K562 (cell line): Measurements from ENCODE around the gene BCR. TPM values are rescaled to one million over a fixed set of nuclear protein-coding genes. Genes with fewer than 3 reads are reported as not detected.

Experiments
- ATAC-seq: fragments of 200-7000 bp; cut with Tn5 transposase; 3 replicates; pipeline ENCODE4 v1.9.1; 2020; ENCODE audit warnings: moderate library complexity
- BruUV-seq: library from RNA; stranded (reverse); fragments of 400-500 nt; replicated peaks from 2 replicates; lab custom pipeline; 2021; lab: Mats Ljungman, UMichigan
- CTCF ChIA-PET: fragments of 300-600 bp; formaldehyde crosslinking; extraction: SDS; loops from one replicate; lab custom pipeline; 2021; ENCODE audit warnings: low intra/inter-chr PET ratio; lab: Yijun Ruan, JAX
- POLR2A ChIA-PET: fragments of 300-600, 350-650 bp; sonication (Branson Sonifier 250); formaldehyde crosslinking; extraction: SDS; loops from one replicate; lab custom pipeline; 2021; ENCODE audit warnings: antibody characterized with exemption, inconsistent platforms; lab: Yijun Ruan, JAX
- DNase-seq, 4 experiments: peaks; one replicate each; pipeline versions ENCODE4 v3.0.0 to v3.0.0-alpha.2; 2011 to 2018; ENCODE audit warnings: low spot score in 3 of 4, mixed read lengths in 3 of 4; ENCODE audit errors: extremely low read depth in 1 of 4
- FAIRE-seq: peaks from 2 replicates; lab custom pipeline; 2011; peaks lifted over from hg19 to GRCh38; lab: Jason Lieb, UNC
- H2AFZ ChIP-seq: 2 replicates; pipeline ENCODE4 v1.6.0; 2011; ENCODE audit warnings: low read depth, low read length, control low read depth, inconsistent platforms
- H3K27ac ChIP-seq: fragments of 200-600 bp; 3 replicates; pipeline ENCODE4 v1.8.0; 2011; ENCODE audit warnings: low read depth, mild to moderate bottlenecking, control low read depth, inconsistent platforms, low read length, moderate library complexity, mixed read lengths; ENCODE audit errors: extremely low read depth
- H3K27me3 ChIP-seq, 2 experiments: fragments of 300-600 bp in 1 of 2; 2 replicates in 1 of 2; 3 replicates in 1 of 2; pipeline versions ENCODE4 v1.6.0 to v1.8.0; 2011; ENCODE audit warnings: inconsistent platforms in 2 of 2, low read length in 2 of 2, mild to moderate bottlenecking in 1 of 2, mixed read lengths in 1 of 2, moderate library complexity in 1 of 2; ENCODE audit not compliant: control insufficient read depth in 2 of 2, insufficient read depth in 2 of 2
- H3K36me3 ChIP-seq: fragments of 300-600 bp; 3 replicates; pipeline ENCODE4 v1.8.0; 2011; ENCODE audit warnings: mild to moderate bottlenecking, low read length, inconsistent platforms; ENCODE audit not compliant: control insufficient read depth, insufficient read depth
- H3K4me1 ChIP-seq, 2 experiments: fragments of 200-600 bp in 1 of 2; replicated peaks in 1 of 2; 2 replicates in 1 of 2; 3 replicates in 1 of 2; pipeline versions ENCODE4 v1.5.1 to v1.8.0; 2011; ENCODE audit warnings: inconsistent platforms in 2 of 2, low read length in 2 of 2, mild to moderate bottlenecking in 1 of 2, mixed read lengths in 1 of 2, moderate library complexity in 1 of 2; ENCODE audit not compliant: control insufficient read depth in 2 of 2, insufficient read depth in 2 of 2
- H3K4me2 ChIP-seq: 2 replicates; pipeline ENCODE4 v1.6.1; 2011; ENCODE audit warnings: low read length, control low read depth, inconsistent platforms, mixed read lengths; ENCODE audit not compliant: insufficient read depth
- H3K4me3 ChIP-seq: fragments of 200-600 bp; sonication (generic), shearing (Covaris generic); 2 replicates; pipeline ENCODE4 v1.5.1; 2016; ENCODE audit warnings: control low read depth, inconsistent platforms
- H3K79me2 ChIP-seq: fragments of 200-600 bp; 3 replicates; pipeline ENCODE4 v1.8.0; 2011; ENCODE audit warnings: low read length, inconsistent platforms; ENCODE audit not compliant: control insufficient read depth, insufficient read depth
- H3K9ac ChIP-seq, 2 experiments: 2 replicates each; pipeline versions ENCODE4 v1.6.0 to v1.6.1; 2011; ENCODE audit warnings: low read depth in 2 of 2, low read length in 2 of 2, control low read depth in 1 of 2, inconsistent platforms in 1 of 2, mild to moderate bottlenecking in 1 of 2, mixed read lengths in 1 of 2; ENCODE audit not compliant: insufficient read depth in 1 of 2
- H3K9me1 ChIP-seq: one replicate; pipeline ENCODE4 v1.6.0; 2011; ENCODE audit warnings: inconsistent platforms, mild to moderate bottlenecking, low read length, moderate library complexity; ENCODE audit not compliant: control insufficient read depth, insufficient read depth
- H3K9me3 ChIP-seq: replicated peaks from 2 replicates; pipeline ENCODE4 v1.5.1; 2011; ENCODE audit warnings: low read depth, low read length, inconsistent platforms; ENCODE audit not compliant: control insufficient read depth, insufficient read depth
- H4K20me1 ChIP-seq: replicated peaks from 2 replicates; pipeline ENCODE4 v1.6.1; 2011; ENCODE audit warnings: low read length, inconsistent platforms, mixed read lengths; ENCODE audit not compliant: control insufficient read depth, insufficient read depth
- ATF3 ChIP-seq, 2 experiments: fragments of 450-650 bp in 1 of 2; sonication (generic) in 1 of 2; formaldehyde crosslinking in 1 of 2; IDR thresholded peaks in 1 of 2; conservative IDR thresholded peaks in 1 of 2; 2 replicates each; pipeline versions ENCODE4 v1.6.1 to v1.8.1; 2016 to 2023; ENCODE audit warnings: mild to moderate bottlenecking in 2 of 2, moderate library complexity in 2 of 2, inconsistent platforms in 1 of 2, missing genetic modification reagents in 1 of 2
- CBX2 ChIP-seq: fragments of 200-600 bp; sonication (generic); IDR thresholded peaks from one replicate; pipeline ENCODE4 v1.6.1; 2012; ENCODE audit warnings: mild to moderate bottlenecking, low read length, inconsistent platforms; ENCODE audit not compliant: insufficient read depth, poor library complexity, severe bottlenecking
- MLX ChIP-seq, 2 experiments: fragments of 450-650 bp in 1 of 2; sonication (generic) in 1 of 2; formaldehyde crosslinking; conservative IDR thresholded peaks; 2 replicates each; pipeline versions ENCODE4 v1.4.0 to v1.8.1; 2020 to 2022; ENCODE audit warnings: mild to moderate bottlenecking in 1 of 2, missing genetic modification reagents in 1 of 2
- NR2C2 ChIP-seq, 2 experiments: fragments of 200-800 bp in 1 of 2; sonication (Bioruptor generic) in 1 of 2; sonication (generic) in 1 of 2; formaldehyde crosslinking in 1 of 2; IDR thresholded peaks; 2 replicates each; pipeline versions ENCODE4 v1.6.1 to v1.8.0; 2016 to 2022; ENCODE audit warnings: mild to moderate bottlenecking in 1 of 2, missing compliant biosample characterization in 1 of 2, missing genetic modification characterization in 1 of 2, missing genetic modification reagents in 1 of 2
- TGIF2 ChIP-seq: sonication (generic); formaldehyde crosslinking; IDR thresholded peaks from 2 replicates; pipeline ENCODE4 v1.8.1; 2022; ENCODE audit warnings: mild to moderate bottlenecking, missing genetic modification reagents, moderate library complexity
- ZFP36 ChIP-seq: fragments of 150-350 bp; IDR thresholded peaks from 2 replicates; pipeline ENCODE4 v1.6.1; 2018; ENCODE audit warnings: low read length, low read depth; ENCODE audit not compliant: partially characterized antibody
- ZNF511 ChIP-seq: sonication (generic); formaldehyde crosslinking; IDR thresholded peaks from 2 replicates; pipeline ENCODE4 v1.8.0; 2022; ENCODE audit warnings: mild to moderate bottlenecking, missing genetic modification reagents
- WGBS: fragments of 100-300 bp; shearing (Covaris generic); methylation state at CpG from one replicate; pipeline ENCODE4 v1.1.6; 2016; ENCODE audit warnings: low coverage, mixed read lengths; ENCODE audit not compliant: insufficient coverage; ENCODE audit errors: missing lambda C conversion rate; 5-methylcytosine and 5-hydroxymethylcytosine counted together
- in situ Hi-C: fragments of 300-500 bp; cut with MboI; formaldehyde crosslinking; loops from 4 replicates; pipeline ENCODE4 v1.15.0; 2018; ENCODE audit warnings: inconsistent platforms, mixed read lengths
- intact Hi-C: fragments of 100-400 bp; cut with micrococcal nuclease; formaldehyde crosslinking; loops from 2 replicates; pipeline ENCODE4 v1.14.2; 2022
- polyA plus RNA-seq, 8 experiments: library from polyadenylated mRNA; depleted of rRNA in 4 of 8; stranded (reverse) in 5 of 8; unstranded in 3 of 8; fragments of >200 nt; fragmentation: Nextera tagmentation in 2 of 8; fragmentation: Illumina TruSeq in 1 of 8; extraction: Ambion mirVana in 2 of 8; extraction: Trizol in 1 of 8; gene quantifications; 2 replicates each; pipeline versions ENCODE4 v1.2.1 to v1.2.3, GENCODE V29; 2011 to 2014; ENCODE audit warnings: inconsistent platforms in 1 of 8, missing spikeins in 1 of 8
- total RNA-seq, 7 experiments: library from RNA; depleted of rRNA in 6 of 7; stranded (reverse); fragments of >200 nt in 6 of 7; fragmentation: Illumina TruSeq in 2 of 7; extraction: Trizol in 2 of 7; gene quantifications; 2 replicates each; pipeline versions ENCODE4 v1.2.1 to v1.2.3, GENCODE V29; 2011 to 2021; ENCODE audit warnings: low replicate concordance in 1 of 7

The BCR gene
- total and polyA plus RNA-seq, 9 of the 15 experiments (the other 6 are each of a cell fraction or from before 2014, with no cell fraction given): 0.41 to 150 (median 45.6) TPM

- no peak overlapping the region for H3K4me3 ChIP-seq
- 34% methylated on average over 11 of the region's 11 CpGs for WGBS
- ATAC-seq (peak; percentile 61), FAIRE-seq (no peak), DNase-seq (peak in 2 of 4 experiments; percentile 60 to 67)
- no peak for TF ChIP-seq ZFP36
- TF ChIP-seq NR2C2 (CRISPR knock-in tag; IDR thresholded peaks at IDR 0.05): no peak
- TF ChIP-seq NR2C2 (tag; IDR thresholded peaks at IDR 0.05): no peak
- TF ChIP-seq TGIF2 (CRISPR knock-in tag): no peak
- no peak for TF ChIP-seq CBX2
- no peak for TF ChIP-seq ATF3 (IDR thresholded peaks at IDR 0.05)
- peak; percentile 27; the same call in 1 of the 2 replicates for TF ChIP-seq ATF3 (CRISPR knock-in tag; conservative IDR thresholded peaks at IDR 0.05)
- TF ChIP-seq ZNF511 (CRISPR knock-in tag): no peak
- TF ChIP-seq MLX (CRISPR knock-in tag; conservative IDR thresholded peaks at IDR 0.05): peak in 1 of 2 experiments; percentile 71; a peak in 2 of 4 replicates
- peak overlapping the region; percentile 1 to 81; a peak in 3 of 4 replicates for H3K9ac ChIP-seq
- peaks cover 70% of the 10 kb centered on the region for H3K9me1 ChIP-seq
- ChIA-PET POLR2A (interaction anchor here (0.5 to 86.5 kb wide), 11 partner anchors 20 to 503 kb away, joined by 3 to 3476 read pairs (median 4); partner anchors contain the start of genes BCR and RAB36), CTCF (interaction anchor here (1.3 kb wide), 1 partner anchor 61 kb away, joined by 4 read pairs; no protein-coding TSS in a partner anchor)
- H2AFZ ChIP-seq: no peak overlapping the region
- peaks cover 98% of the 10 kb centered on the region for H3K79me2 ChIP-seq
- peaks cover 87% of the 10 kb centered on the region for H4K20me1 ChIP-seq
- peaks cover 74 to 82% of the 10 kb centered on the region in 2 experiments for H3K4me1 ChIP-seq
- H3K27me3 ChIP-seq: no peaks in the 10 kb centered on the region
- in situ Hi-C loops: no loop called here
- peak overlapping the region; percentile 63 for H3K4me2 ChIP-seq
- H3K9me3 ChIP-seq: no peaks in the 10 kb centered on the region
- H3K36me3 ChIP-seq: peaks cover 5% of the 10 kb centered on the region; the same call in 1 of the 3 replicates
- H3K27ac ChIP-seq: peak overlapping the region; percentile 6; the same call in 2 of the 3 replicates
- intact Hi-C loops: loop anchor here (1.0 to 2.0 kb wide), 2 partner anchors 31 to 38 kb away; no protein-coding TSS in a partner anchor
- no TSS peak for BruUV-seq
Observed at GRCh38 chr22:23220485-23221350, 40.4 kb downstream of the BCR start.
